GM21423 (cell line): ENCODE data around the gene DNASE1.
"Not testable (repeated sequence)": the region's sequence is repeated elsewhere in the genome, so short reads cannot be mapped to it uniquely, and the experiment has no call there.

ENCODE experiments used
- ATAC-seq: cut with Tn5 transposase; IDR thresholded peaks from one replicate; pipeline ENCODE4 v1.9.1; 2021; ENCODE audit warnings: mild to moderate bottlenecking, moderate library complexity; ENCODE audit not compliant: unreplicated experiment

DNASE1 gene

DNA sequence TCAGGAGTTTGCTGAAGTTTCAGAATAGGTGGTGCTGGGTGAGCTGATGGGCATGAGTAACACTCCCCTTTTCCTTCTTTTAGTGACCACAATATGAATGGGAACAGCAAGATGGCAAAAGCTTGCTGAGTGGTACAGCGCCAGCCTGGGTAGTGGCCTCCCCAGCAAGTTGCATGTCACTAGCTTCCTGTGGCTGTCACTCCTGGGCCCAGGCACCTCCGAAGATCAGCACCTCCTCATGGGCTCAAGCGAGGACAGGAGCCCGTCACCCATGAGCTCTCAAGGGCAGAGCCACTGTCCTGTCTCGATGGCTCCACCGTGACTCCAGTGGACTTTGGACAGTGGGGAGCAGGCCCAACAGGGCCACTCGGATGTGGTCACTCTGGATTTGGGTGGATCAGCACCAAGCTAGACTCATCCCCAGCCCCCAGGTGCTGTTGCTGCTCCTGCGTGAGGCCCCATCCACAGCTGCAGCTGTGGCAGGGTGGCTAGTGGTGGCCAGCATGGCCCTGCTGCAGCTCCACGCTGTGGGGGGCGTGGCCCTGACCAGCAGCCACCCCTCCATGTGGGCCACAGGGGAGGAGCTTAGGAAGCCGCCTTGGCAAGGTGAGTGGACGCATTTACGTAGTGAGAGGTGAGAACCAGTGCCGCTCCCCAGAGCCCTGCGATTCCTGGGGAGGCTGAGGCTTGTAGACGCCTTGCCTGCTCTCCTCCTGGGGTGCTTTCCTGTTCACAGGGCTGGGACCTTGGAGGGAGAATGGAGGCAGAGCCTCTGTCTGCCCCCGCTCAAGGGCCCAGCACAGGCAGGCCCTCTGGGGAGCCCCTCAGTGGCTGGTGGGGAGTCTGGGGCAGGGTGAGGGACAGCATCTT lies 13.6 kb upstream of the DNASE1 start:
- ATAC-seq, result no peak

DNA sequence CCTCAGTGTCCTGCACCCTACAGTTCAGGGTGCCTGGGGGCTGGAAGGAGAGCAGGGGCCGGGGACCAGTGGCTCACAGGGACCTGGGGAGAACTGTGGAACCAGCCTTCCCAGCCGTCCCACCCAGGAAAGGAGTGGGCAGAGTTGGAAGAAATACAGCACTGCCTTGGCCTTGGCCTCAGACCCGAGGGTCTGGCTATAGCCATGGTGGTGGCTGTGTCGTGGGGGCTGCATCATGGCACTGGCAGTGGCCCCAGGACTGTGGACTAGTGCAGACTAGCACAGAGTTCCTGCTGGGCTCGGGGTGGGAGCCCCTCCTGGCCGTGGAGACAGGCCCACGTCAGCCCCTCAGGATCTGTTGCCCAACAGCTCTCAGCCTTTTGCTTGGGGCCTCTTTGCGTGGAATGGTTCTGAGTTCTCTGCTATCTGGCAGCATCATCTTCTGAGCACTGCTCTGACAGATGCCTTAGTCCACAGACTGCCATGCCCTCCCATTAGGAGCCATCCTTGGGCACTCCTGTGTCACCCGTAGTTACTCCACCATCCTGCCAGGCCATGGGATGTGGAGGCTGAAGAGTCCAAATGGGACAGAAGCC lies 12.6 kb upstream of the DNASE1 start:
- ATAC-seq, result no peak

DNA sequence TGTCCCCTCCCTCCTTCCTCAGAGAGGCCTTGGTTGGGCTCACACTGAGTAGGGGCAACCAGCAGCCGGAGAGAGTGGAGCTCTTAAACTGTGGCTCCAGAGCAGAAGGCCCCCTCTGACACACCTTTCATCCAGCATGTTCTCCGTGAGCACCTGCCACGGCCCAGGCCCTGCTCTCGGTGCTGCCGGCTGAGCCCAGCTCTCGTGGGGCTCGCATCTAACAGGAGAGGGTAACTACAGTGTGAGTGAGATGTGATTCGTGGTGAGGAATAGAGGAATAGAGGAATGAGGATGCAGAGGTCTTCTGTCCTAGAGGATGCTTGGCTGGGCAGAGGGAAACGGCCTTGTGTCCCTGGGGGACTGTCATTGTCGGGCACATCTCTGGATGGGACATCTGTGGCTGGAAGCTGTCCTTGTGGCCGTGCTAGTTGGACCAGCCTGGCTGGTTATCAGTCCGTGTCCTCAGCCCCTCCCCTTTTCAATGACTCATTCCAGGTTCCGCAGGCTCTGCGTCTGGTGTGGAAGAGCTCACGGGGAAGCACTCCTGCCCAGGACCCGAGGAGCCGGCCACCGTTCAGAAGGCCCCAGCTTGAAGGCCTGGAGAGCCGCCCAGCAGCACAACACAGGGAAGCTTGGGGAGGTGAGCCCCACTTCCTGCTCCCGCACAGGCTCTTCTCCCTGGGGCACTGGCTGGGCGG lies 11.9 kb upstream of the DNASE1 start:
- no peak for ATAC-seq

DNA sequence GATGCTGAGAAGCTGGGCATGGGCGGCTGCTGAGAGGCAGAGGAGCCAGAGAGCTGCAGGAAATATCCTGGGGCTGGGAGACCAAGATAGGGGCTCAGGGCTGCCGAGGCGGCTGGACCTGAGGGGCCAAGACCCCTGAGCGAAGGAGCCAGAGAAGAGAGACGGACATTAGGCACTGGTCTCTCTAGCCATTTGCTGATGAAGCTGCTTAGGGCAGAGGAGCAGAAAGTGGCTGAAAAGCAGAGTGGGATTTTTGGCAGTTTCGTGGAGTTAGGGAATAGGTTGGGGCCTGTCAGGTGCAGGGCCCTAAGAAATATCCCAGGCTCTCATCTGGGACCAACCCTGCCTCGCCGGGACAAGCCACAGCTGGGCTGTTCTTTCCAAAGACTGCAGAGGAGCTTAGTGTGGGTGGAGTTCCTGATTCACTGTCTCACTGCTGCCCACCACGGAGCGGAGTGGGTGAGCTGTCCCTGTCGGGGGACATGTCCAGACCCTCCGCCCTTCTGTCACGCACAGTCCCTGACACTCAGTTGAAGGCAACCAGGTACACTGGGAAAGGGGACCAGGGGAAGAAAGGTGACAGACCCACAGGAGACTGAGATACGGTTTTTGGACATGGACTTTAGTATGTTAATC lies 11.3 kb upstream of the DNASE1 start:
- ATAC-seq, result no peak

DNA sequence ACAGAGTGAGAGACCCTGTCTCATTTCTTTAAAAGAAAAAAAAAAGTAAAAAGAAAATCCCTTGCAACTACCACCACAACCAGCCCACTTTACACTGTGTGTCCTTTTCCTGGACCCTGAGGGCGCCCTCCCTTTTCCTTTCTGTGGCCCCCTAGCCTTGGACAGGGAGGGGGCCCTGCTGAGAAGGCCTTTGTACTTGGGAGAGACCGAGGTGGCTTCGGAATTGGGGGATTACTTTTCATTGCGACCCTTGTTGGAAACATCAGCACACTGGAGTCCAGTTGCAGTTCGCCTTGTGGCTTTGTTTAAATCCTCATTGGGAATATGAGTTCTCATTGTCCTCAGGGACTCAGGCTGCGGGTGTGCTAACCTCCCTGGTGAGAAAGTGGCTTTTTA lies 9.4 kb upstream of the DNASE1 start:
- no peak for ATAC-seq

DNA sequence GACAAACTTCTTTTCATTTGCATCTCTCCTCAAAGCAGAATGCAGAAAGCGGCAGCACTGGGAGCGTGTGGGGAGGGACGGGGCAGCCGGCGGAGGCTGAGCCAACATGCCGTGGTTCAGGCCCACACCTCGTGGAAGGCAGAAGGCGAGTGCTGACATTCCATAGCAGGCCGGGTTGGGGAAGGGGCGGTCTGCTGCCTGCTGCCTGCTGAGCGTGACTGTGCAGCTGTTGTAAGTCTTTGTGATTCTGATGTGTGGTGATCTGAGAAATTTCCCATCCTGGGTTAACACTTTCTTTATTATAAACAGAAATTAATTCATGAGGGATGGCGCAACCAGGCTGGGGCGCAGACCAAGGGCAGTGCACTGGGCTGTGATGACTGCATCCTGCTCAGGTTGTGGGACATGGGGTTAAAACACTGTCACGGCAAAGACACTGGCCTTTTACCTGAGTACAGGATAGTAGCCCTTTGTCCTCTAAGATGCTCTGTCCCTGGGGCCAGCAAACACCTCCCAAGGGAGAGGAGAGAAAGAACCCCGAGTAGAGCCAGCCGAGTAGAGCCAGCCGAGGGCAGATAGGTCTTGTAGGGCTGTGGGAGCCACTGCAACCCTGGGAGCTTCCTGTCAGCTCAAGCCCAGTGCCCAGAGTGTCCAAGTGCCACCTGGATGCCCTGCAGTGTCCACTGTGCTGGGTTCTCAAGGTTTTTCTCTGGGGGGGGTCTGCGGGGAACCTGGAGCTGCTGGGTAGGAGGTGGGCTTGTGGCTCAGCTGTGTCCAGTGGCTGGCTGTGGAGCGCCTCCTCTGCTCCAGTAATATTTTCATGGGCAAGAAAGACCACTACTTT lies 8.8 kb upstream of the DNASE1 start:
- ATAC-seq, result no peak

DNA sequence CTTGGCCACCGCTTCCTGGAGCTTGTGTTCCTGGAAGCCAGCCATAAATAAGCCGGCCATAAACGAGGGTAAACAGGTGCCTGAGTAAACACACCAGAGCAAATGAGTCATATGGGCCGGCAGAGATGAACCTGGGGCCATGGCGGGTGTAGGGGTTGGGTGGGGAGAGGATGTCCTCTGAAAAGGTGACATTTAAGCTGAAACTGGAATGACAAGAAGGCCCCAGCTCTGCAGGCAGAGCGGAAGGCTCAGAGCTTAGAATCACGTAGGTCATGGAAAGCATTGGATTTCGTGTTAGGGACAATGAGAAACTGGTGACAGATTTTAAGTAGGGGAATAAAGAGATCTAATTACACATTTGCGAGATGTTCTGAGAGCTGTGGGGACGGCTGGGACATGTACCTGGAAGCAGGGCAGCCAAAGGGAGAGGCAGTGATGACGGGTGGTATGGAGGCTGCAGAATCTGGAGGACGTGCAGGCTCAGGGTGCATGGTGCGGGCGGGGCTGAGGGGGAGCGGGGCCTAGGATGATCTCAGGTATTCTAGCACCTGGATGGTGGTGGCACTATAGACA lies 8.1 kb upstream of the DNASE1 start:
- no peak for ATAC-seq

DNA sequence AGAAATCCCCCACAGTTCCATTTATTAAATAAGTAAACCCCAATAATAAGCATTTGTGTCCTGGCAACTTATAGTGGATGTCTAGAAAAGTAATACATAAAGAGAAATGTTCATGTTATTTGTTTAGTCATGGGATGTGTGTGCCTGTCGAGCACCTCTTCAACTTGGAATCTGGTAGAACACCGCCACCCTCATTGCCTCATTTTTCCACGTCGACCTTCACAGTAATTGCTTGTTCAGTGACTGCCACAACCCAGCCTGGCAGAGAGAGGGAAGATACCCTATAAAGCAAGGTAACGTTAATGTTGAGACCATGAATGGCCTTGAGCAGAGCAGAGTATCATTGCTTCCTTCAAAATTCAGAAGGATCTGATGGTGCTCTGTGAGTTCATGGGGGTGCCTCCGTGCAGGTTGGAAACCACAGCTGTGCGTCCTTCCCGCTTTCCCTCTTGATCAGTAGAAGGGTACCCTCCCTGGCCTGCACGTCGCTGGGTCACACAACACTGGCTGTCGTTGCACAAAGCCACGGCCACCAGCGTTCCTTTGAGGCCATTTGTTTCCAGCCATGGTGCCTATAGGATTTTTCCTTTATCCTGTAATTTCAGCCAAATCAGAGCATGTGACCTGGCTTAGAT lies 3.7 kb upstream of the DNASE1 start:
- no peak for ATAC-seq

DNA sequence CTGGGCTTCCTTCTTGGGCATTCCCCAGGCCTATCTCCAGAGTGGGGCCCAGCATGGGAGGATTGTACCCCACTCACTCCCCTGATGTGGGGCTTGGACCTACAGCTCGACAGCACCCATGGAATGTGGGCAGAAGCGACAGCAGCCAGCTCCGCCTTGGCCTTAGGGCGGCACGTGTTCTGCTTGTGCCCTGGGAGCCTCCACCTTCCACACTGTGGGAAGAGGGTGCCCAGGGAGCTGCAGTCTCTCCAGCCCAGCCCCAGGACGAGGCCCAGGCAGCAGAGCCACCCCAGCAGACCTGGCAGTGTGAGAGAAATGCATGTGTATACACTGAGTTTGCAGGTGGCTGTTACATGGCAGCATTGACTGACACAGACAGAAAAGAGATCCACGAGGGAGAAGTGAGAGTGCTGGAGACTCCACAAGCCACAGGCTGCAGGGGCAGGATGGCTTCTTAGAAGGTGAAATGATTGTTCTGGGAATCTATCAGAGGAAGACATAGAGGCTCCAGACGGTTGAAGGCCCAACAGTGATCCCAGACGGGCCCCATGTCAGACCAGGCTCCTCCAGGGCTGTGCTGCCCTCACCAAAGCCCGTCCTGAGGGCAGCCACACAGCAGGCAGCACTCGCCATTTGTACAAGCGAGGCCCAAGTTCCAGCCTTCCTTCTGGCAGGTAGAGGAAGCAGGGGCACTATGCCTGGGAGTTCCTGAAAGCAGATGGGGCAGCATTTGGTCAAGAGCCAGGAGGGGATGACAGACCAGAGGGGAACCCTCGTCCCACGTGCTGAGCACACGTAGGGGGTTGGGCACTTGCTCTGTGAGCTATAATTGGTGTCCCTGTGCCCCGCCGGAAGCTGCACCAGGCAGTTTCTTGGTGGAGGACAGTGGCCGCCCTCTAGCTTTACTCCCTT lies 2.8 kb upstream of the DNASE1 start:
- no peak for ATAC-seq

DNA sequence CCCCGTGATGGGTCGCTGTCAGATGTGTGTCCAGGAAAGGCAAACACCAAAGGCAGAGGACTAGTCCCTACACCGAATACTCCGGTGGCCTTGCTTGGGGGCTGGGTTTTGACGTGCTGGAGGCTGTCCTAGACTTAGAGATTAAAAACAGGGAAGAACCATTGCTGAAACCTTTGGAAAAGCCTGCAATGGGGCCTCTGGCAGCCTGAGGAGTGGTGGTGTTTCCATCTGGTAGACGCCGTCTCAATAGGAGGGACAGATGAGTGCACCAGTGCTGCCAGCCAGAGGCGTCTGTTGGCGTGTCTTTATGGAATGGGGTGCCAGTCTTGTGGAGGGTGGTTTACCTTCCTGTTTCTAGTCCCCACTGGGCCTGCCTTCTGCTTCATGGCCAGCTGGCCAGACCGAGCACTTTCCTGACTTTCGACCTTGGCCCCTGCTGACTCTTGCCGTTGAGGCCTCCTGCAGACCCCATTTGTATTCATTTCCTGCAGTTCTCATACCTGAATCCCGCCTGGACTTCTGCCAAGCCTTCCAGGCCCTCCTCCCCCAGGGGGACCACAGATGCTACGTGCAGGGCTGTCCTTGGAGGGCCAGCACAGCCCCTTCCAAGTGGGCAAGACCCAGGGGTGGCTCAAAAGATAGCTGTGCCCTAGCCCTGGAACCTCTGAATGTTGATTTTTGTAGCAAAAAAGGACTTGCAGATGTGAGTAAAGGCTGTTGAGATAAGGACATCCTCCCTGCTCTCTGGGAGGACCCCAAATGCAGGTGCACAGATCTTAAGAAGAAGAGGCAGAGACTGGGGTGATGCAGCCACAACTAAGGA lies 1.9 kb upstream of the DNASE1 start:
- no peak for ATAC-seq

DNA sequence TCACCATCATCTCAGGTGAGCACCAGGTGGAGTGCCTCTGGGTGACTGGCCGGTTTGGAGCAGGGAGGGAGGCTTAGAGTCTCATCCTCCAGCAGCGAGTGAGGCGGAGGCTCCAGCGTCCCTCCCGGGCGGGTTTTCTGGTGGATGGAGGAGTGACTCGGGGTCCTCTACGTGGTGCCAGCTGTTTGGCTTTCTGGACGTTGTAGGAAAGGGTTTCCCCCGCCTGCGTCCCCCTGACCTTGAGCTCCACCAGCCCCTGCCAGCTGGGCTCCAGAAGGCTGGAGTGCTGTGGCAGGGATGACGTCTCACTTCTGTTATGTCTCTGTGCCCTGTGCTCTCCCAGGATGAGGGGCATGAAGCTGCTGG lies 522 bp downstream of the DNASE1 start:
- no peak for ATAC-seq

DNA sequence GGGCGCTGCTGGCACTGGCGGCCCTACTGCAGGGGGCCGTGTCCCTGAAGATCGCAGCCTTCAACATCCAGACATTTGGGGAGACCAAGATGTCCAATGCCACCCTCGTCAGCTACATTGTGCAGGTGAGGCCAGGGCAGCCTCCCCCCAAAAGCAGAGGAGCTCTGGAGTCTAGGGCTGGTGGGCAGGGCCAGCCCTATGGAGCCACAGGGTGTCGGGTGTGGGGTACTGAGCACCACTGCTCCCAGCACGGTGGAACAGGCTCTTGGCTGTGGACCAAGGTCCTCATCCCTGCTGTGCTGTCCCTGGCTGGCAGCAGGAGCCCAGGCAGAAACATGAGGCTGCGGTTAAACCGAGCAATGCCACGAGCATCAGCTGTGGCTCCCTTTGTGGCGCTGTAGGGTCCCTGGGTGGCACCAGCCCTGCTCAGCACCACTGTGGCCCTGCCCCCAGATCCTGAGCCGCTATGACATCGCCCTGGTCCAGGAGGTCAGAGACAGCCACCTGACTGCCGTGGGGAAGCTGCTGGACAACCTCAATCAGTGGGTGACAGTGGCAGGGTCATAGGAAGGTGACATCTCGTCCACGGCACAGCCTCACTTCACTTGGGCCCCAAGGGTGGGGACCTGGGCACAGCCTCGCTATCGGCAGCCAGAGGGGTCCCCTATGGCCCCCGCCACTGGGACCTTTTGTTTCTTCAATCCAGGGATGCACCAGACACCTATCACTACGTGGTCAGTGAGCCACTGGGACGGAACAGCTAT lies 1.1 kb downstream of the DNASE1 start:
- ATAC-seq, result no peak

DNA sequence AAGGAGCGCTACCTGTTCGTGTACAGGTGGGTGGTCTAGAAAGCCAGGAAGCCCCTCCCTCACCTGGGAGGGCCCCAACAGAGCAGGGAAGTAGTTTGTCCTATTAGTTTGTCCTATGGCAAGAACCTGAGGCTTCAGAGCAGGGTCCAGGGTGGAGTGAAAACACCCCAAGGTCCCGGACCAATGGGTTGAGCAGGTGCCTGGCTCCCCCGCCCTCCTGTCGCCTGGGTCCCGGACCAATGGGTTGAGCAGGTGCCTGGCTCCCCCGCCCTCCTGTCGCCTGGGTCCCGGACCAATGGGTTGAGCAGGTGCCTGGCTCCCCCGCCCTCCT lies 1.6 kb downstream of the DNASE1 start:
- not testable (repeated sequence) for ATAC-seq

DNA sequence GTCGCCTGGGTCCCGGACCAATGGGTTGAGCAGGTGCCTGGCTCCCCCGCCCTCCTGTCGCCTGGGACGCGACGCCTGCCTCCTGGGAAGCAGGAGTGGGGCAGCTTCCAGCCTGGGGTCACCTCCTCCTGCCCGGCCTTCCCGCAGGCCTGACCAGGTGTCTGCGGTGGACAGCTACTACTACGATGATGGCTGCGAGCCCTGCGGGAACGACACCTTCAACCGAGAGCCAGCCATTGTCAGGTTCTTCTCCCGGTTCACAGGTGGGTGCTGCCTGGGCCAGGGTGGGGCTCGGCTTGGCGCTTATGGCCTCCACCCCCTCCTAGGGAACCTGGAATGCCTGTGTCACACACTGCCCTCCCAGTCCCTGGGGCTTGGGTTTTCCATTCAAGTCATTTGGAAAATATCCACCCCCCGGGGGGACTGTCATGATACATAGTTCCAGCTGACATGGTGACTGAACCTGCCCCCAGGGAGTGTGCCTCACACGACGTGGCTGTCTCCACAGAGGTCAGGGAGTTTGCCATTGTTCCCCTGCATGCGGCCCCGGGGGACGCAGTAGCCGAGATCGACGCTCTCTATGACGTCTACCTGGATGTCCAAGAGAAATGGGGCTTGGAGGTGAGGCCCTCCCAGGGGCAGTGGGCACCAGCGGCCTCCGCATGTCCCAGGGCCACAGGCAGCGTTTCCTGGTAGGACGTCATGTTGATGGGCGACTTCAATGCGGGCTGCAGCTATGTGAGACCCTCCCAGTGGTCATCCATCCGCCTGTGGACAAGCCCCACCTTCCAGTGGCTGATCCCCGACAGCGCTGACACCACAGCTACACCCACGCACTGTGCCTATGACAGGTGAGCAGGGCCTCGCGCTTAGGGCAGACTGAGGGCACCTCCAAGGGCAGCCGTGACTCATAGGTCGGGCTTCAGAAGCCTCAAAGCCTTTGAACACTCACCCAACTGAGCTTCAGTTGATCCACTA lies 2.3 kb downstream of the DNASE1 start:
- ATAC-seq, result no peak

DNA sequence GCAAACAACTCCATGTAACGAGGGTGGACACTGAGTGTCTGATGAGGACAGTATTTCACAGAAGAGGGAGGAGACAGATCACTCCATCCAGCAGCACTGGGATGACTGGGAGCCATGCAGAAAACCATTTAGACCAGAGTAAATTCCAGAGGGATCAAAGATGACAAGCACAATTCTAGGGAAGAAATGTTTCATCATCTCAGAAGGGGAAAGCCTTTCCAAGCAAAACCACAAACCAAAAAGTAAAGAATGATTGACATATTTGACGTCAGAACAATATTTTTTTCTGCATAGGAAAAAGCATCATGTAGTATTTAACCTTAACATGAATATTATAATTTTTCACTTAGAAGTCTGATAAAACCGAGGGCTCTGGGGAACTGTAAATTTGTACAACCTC lies 4.8 kb downstream of the DNASE1 start:
- ATAC-seq, result no peak

DNA sequence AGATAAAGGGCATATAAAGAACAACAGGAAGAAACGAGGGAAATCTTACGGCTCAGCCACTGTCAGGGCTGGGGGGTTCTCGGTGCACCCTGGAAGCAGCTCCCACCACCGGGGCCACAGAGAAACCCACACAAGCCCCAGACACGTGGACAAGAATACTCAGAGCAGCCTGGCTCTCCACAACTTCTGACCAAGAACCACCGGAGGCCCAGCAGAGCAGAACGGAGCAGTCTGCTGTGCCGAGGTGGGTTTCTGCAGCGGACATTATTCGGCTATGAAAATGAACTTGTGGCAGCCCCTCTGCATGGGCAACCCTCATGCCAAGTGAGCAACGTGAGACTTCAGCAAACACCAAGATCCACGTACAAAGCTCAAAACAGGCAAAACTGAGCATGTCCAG lies 6.8 kb downstream of the DNASE1 start:
- no peak for ATAC-seq
